WTC11 (cell line): ENCODE results near the gene CACNA1C.

Source experiments
- ATF3 ChIP-seq: sonication (generic); formaldehyde crosslinking; conservative IDR thresholded peaks from 2 replicates; pipeline ENCODE4 v1.8.1; 2022; ENCODE audit warnings: mild to moderate bottlenecking, missing genetic modification reagents
- CBFB ChIP-seq: sonication (generic); formaldehyde crosslinking; IDR thresholded peaks from 2 replicates; pipeline ENCODE4 v1.8.1; 2022; ENCODE audit warnings: mild to moderate bottlenecking, low read depth, missing genetic modification reagents
- CTCF ChIP-seq: fragments of 200-600 bp; IDR thresholded peaks from 2 replicates; pipeline ENCODE4 v1.8.0; 2022; ENCODE audit warnings: antibody characterized with exemption
- JUN ChIP-seq: sonication (generic); formaldehyde crosslinking; IDR thresholded peaks from 2 replicates; pipeline ENCODE4 v1.8.0; 2023; ENCODE audit warnings: mild to moderate bottlenecking, missing genetic modification reagents
- KAT7 ChIP-seq: sonication (generic); formaldehyde crosslinking; IDR thresholded peaks from 2 replicates; pipeline ENCODE4 v1.8.1; 2023; ENCODE audit warnings: missing genetic modification reagents, mild to moderate bottlenecking, borderline replicate concordance
- NFYB ChIP-seq: sonication (generic); formaldehyde crosslinking; conservative IDR thresholded peaks from 2 replicates; pipeline ENCODE4 v1.8.0; 2022; ENCODE audit warnings: low read depth, missing genetic modification reagents
- NR1H2 ChIP-seq: sonication (generic); formaldehyde crosslinking; IDR thresholded peaks from 2 replicates; pipeline ENCODE4 v1.9.0; 2021; ENCODE audit warnings: mild to moderate bottlenecking, moderate library complexity, missing genetic modification reagents
- PREB ChIP-seq: sonication (generic); formaldehyde crosslinking; IDR thresholded peaks from 2 replicates; pipeline ENCODE4 v1.8.1; 2022; ENCODE audit warnings: mild to moderate bottlenecking, missing genetic modification reagents, moderate library complexity, borderline replicate concordance
- USF2 ChIP-seq: sonication (generic); formaldehyde crosslinking; IDR thresholded peaks from 2 replicates; pipeline ENCODE4 v1.8.1; 2023; ENCODE audit warnings: mild to moderate bottlenecking, missing genetic modification reagents, moderate library complexity
- ZNF263 ChIP-seq: sonication (generic); formaldehyde crosslinking; IDR thresholded peaks from 2 replicates; pipeline ENCODE4 v1.8.1; 2022; ENCODE audit warnings: low read depth, mild to moderate bottlenecking, moderate library complexity, missing genetic modification reagents
- ZNF423 ChIP-seq: fragments of 250-450 bp; sonication (Bioruptor Pico); IDR thresholded peaks from 2 replicates; pipeline ENCODE4 v2.1.2; 2022; ENCODE audit warnings: mild to moderate bottlenecking, moderate library complexity
- TF ChIP-seq, protein P1 (sequence below): sonication (generic); formaldehyde crosslinking; IDR thresholded peaks from 2 replicates; pipeline ENCODE4 v1.8.1; 2023; ENCODE audit warnings: mild to moderate bottlenecking, missing genetic modification reagents, moderate library complexity
- TF ChIP-seq, protein P2 (sequence below): sonication (generic); formaldehyde crosslinking; IDR thresholded peaks from 2 replicates; pipeline ENCODE4 v1.8.1; 2022; ENCODE audit warnings: low read depth, missing genetic modification reagents, borderline replicate concordance
- TF ChIP-seq, protein P3 (sequence below): fragments of 250-450 bp; sonication (Bioruptor Pico); IDR thresholded peaks from 2 replicates; pipeline ENCODE4 v1.9.0; 2021; ENCODE audit warnings: mild to moderate bottlenecking, borderline replicate concordance

GRCh38 chr12:2020511-2020910 lies 32.3 kb upstream of the CACNA1C start:
- TF ChIP-seq CTCF = no peak
- TF ChIP-seq ZNF263 (CRISPR knock-in tag) = no peak
- no peak for TF ChIP-seq PREB (CRISPR knock-in tag)
- no peak for TF ChIP-seq ATF3 (CRISPR knock-in tag)
- no peak for TF ChIP-seq NFYB
- no peak for TF ChIP-seq CBFB (CRISPR knock-in tag)
- TF ChIP-seq KAT7 (CRISPR knock-in tag) = no peak
- TF ChIP-seq, protein P1, sequence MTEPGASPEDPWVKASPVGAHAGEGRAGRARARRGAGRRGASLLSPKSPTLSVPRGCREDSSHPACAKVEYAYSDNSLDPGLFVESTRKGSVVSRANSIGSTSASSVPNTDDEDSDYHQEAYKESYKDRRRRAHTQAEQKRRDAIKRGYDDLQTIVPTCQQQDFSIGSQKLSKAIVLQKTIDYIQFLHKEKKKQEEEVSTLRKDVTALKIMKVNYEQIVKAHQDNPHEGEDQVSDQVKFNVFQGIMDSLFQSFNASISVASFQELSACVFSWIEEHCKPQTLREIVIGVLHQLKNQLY = no peak
- TF ChIP-seq ZNF423 (CRISPR knock-in tag) = no peak
- TF ChIP-seq, protein P2, sequence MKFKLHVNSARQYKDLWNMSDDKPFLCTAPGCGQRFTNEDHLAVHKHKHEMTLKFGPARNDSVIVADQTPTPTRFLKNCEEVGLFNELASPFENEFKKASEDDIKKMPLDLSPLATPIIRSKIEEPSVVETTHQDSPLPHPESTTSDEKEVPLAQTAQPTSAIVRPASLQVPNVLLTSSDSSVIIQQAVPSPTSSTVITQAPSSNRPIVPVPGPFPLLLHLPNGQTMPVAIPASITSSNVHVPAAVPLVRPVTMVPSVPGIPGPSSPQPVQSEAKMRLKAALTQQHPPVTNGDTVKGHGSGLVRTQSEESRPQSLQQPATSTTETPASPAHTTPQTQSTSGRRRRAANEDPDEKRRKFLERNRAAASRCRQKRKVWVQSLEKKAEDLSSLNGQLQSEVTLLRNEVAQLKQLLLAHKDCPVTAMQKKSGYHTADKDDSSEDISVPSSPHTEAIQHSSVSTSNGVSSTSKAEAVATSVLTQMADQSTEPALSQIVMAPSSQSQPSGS (CRISPR knock-in tag) = no peak
- TF ChIP-seq, protein P3, sequence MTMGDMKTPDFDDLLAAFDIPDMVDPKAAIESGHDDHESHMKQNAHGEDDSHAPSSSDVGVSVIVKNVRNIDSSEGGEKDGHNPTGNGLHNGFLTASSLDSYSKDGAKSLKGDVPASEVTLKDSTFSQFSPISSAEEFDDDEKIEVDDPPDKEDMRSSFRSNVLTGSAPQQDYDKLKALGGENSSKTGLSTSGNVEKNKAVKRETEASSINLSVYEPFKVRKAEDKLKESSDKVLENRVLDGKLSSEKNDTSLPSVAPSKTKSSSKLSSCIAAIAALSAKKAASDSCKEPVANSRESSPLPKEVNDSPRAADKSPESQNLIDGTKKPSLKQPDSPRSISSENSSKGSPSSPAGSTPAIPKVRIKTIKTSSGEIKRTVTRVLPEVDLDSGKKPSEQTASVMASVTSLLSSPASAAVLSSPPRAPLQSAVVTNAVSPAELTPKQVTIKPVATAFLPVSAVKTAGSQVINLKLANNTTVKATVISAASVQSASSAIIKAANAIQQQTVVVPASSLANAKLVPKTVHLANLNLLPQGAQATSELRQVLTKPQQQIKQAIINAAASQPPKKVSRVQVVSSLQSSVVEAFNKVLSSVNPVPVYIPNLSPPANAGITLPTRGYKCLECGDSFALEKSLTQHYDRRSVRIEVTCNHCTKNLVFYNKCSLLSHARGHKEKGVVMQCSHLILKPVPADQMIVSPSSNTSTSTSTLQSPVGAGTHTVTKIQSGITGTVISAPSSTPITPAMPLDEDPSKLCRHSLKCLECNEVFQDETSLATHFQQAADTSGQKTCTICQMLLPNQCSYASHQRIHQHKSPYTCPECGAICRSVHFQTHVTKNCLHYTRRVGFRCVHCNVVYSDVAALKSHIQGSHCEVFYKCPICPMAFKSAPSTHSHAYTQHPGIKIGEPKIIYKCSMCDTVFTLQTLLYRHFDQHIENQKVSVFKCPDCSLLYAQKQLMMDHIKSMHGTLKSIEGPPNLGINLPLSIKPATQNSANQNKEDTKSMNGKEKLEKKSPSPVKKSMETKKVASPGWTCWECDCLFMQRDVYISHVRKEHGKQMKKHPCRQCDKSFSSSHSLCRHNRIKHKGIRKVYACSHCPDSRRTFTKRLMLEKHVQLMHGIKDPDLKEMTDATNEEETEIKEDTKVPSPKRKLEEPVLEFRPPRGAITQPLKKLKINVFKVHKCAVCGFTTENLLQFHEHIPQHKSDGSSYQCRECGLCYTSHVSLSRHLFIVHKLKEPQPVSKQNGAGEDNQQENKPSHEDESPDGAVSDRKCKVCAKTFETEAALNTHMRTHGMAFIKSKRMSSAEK = no peak
- TF ChIP-seq NR1H2 (CRISPR knock-in tag) = no peak
- no peak for TF ChIP-seq USF2
- TF ChIP-seq JUN (CRISPR knock-in tag) = no peak
